Common myeloid progenitor, CD34-positive (primary cell): ENCODE data around the gene DTNBP1. TPM values are rescaled to one million over a fixed set of nuclear protein-coding genes. Genes with fewer than 3 reads are reported as not detected.
A peak's percentile ranks its signal among the peaks of the same experiment; 100 is the strongest.

Experiments
- CTCF ChIA-PET: fragments of 350-600 bp; sonication (Branson Sonifier 250); formaldehyde crosslinking; loops from one replicate; lab custom pipeline; 2021; ENCODE audit warnings: antibody characterized with exemption; lab: Charles Lee
- POLR2A ChIA-PET: fragments of 350-600 bp; sonication (Branson Sonifier 250); formaldehyde crosslinking; loops from one replicate; lab custom pipeline; 2021; ENCODE audit warnings: antibody characterized with exemption; lab: Charles Lee
- DNase-seq, 3 donors: peaks; one replicate each; pipeline versions ENCODE4 v3.0.0 to v3.0.0-alpha.2; 2013
- H3K27ac ChIP-seq, 2 experiments: 1 replicate in 1 of 2; 2 replicates in 1 of 2; pipeline ENCODE4 v1.7.0; 2013; ENCODE audit warnings: inconsistent platforms in 2 of 2, low read length in 2 of 2, mild to moderate bottlenecking in 2 of 2, low read depth in 1 of 2, moderate library complexity in 1 of 2; ENCODE audit not compliant: severe bottlenecking in 2 of 2, insufficient read depth in 1 of 2, poor library complexity in 1 of 2
- H3K27me3 ChIP-seq, 5 experiments: replicated peaks in 2 of 5; 1 replicate in 3 of 5; 2 replicates in 2 of 5; pipeline versions ENCODE4 v1.6.1 to v1.7.0; 2013; ENCODE audit warnings: low read length in 4 of 5, mild to moderate bottlenecking in 2 of 5, moderate library complexity in 2 of 5, inconsistent platforms in 1 of 5; ENCODE audit not compliant: insufficient read depth in 5 of 5, control insufficient read depth in 4 of 5
- H3K36me3 ChIP-seq, 4 experiments: 1 replicate in 2 of 4; 2 replicates in 2 of 4; pipeline versions ENCODE4 v1.6.1 to v1.7.0; 2013; ENCODE audit warnings: low read length in 3 of 4, control low read depth in 1 of 4, mild to moderate bottlenecking in 1 of 4; ENCODE audit not compliant: control insufficient read depth in 4 of 4, insufficient read depth in 4 of 4
- H3K4me1 ChIP-seq, 4 experiments: 1 replicate in 3 of 4; 2 replicates in 1 of 4; pipeline versions ENCODE4 v1.6.1 to v1.7.1; 2013; ENCODE audit warnings: low read length in 3 of 4, mild to moderate bottlenecking in 3 of 4, control low read depth in 1 of 4, inconsistent platforms in 1 of 4, moderate library complexity in 1 of 4; ENCODE audit not compliant: control insufficient read depth in 4 of 4, insufficient read depth in 4 of 4; ENCODE audit errors: control extremely low read depth in 1 of 4
- H3K4me3 ChIP-seq, 7 experiments: 1 replicate in 4 of 7; 2 replicates in 3 of 7; pipeline versions ENCODE4 v1.5.1 to v1.7.0; 2013; ENCODE audit warnings: mild to moderate bottlenecking in 7 of 7, low read length in 6 of 7, moderate library complexity in 6 of 7, inconsistent platforms in 2 of 7, low read depth in 2 of 7, control low read depth in 1 of 7; ENCODE audit not compliant: insufficient read depth in 4 of 7, control insufficient read depth in 1 of 7; ENCODE audit errors: extremely low read depth in 1 of 7
- H3K9me3 ChIP-seq, 5 experiments: 1 replicate in 4 of 5; 2 replicates in 1 of 5; pipeline versions ENCODE4 v1.6.1 to v1.7.1; 2013; ENCODE audit warnings: low read length in 4 of 5, mild to moderate bottlenecking in 2 of 5, inconsistent platforms in 1 of 5, low read depth in 1 of 5, moderate library complexity in 1 of 5; ENCODE audit not compliant: control insufficient read depth in 4 of 5, insufficient read depth in 2 of 5; ENCODE audit errors: control extremely low read depth in 1 of 5
- WGBS: methylation state at CpG from one replicate; pipeline ENCODE4 v1.1.5; 2013; ENCODE audit not compliant: insufficient coverage; 5-methylcytosine and 5-hydroxymethylcytosine counted together
- polyA plus RNA-seq: library from polyadenylated mRNA; unstranded; fragments of 120-200 nt; gene quantifications from one replicate; pipeline ENCODE4 v1.2.1, GENCODE V29; 2013

The DTNBP1 gene
- polyA plus RNA-seq, result 31.9 TPM

GRCh38 chr6:15662326-15663129 lies at the start of gene DTNBP1:
Gene DTNBP1 (minus strand): TSS chr6:15663028. CDS start chr6:15662869, 159 bp downstream.
- Histone ChIP-seq H3K27ac (peak within 1 kb of the TSS; percentile 12 to 81), H3K4me3 (peak within 1 kb of the TSS; percentile 50 to 84 (median 78)), H3K36me3 (peaks cover 0 to 21% (median 7%) of the 10 kb centered on the region in 4 experiments), H3K27me3 (no peaks in the 10 kb centered on the region), H3K4me1 (peaks cover 10 to 36% (median 22%) of the 10 kb centered on the region in 4 experiments), H3K9me3 (no peaks in the 10 kb centered on the region)
- DNase-seq, result peak; percentile 85 to 95 (median 91)
- ChIA-PET POLR2A (interaction anchor here (1.6 kb wide), 1 partner anchor 468 kb away, joined by 6 read pairs; no protein-coding TSS in a partner anchor), CTCF (interaction anchor here (0.5 to 1.5 kb wide), 7 partner anchors 9 to 1553 kb away, joined by 3 to 4 read pairs (median 3); no protein-coding TSS in a partner anchor)
- WGBS, result 0% methylated on average over 95 of the region's 98 CpGs

DNA sequence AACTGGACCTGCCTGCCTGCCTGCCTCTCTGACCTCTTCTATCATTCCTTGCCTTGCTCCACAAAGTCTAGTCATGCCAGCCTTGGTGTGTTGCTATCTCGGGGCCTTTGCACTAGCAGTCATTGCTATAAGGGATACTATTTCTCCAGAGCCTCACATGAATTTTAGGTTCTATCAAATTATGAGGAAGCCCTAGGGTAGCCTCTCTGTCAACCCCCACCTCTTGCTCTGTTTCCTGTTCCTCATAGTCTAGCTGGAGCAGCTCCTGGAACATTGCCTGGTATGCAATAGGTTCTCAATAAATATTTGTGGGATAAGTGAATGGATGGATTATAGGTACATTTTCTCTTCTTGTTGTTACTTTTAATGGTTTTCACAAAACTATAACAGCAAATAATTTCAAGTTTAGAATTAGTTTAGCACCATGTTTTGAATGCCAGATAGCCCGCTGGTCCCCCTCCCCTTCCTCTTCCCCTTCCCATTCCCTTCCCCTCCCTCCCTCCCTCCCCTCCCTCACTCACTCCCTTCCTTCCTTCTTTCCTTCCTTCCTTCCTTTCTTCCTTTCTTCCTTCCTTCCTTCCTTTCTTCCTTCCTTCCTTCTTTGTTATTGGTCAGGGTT lies 46.9 kb upstream of the DTNBP1 start:
- peaks cover 0 to 5% (median 2%) of the 10 kb centered on the region in 5 experiments for H3K9me3 ChIP-seq
- H3K36me3 ChIP-seq, result no peaks in the 10 kb centered on the region
- DNase-seq, result no peak
- peaks cover 0 to 2% (median 1%) of the 10 kb centered on the region in 4 experiments for H3K4me1 ChIP-seq
- H3K27me3 ChIP-seq, result no peaks in the 10 kb centered on the region
- CTCF ChIA-PET, result interaction anchor here (0.6 kb wide), 1 partner anchor 575 kb away, joined by 3 read pairs; no protein-coding TSS in a partner anchor
- no peak overlapping the region for H3K4me3 ChIP-seq
- 92% methylated on average over 2 of the region's 2 CpGs for WGBS
- POLR2A ChIA-PET, result interaction anchor here (0.6 kb wide), 1 partner anchor 54 kb away, joined by 3 read pairs; no protein-coding TSS in a partner anchor
- no peak overlapping the region for H3K27ac ChIP-seq

DNA sequence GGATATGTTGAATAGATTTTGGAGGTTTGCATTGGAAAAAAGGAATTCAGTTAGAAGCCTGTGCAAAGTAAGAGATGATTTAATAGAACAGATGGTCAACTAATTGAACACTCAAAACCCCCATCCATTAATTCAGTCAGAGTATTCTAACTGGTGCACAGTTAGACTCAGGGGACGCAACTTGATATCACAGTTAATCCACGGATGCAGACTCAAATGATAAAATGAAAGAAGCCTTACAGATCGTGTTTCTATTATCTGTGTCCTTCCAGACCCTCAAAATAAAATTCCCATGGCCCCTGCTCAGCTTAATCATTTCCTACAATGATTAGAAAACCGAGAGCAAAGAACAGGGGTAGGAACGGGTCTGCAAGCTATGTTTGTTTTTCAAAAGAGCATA lies 45.4 kb upstream of the DTNBP1 start:
- Histone ChIP-seq H3K27ac (no peak overlapping the region), H3K36me3 (no peaks in the 10 kb centered on the region), H3K4me3 (no peak overlapping the region), H3K4me1 (peaks cover 0 to 2% (median 1%) of the 10 kb centered on the region in 4 experiments), H3K27me3 (no peaks in the 10 kb centered on the region), H3K9me3 (peaks cover 0 to 10% (median 0%) of the 10 kb centered on the region in 5 experiments)
- ChIA-PET POLR2A (no interaction called here), CTCF (interaction anchor here (0.6 kb wide), 1 partner anchor 262 kb away, joined by 3 read pairs; no protein-coding TSS in a partner anchor)
- 98% methylated on average over 5 of the region's 5 CpGs for WGBS
- DNase-seq, result no peak

DNA sequence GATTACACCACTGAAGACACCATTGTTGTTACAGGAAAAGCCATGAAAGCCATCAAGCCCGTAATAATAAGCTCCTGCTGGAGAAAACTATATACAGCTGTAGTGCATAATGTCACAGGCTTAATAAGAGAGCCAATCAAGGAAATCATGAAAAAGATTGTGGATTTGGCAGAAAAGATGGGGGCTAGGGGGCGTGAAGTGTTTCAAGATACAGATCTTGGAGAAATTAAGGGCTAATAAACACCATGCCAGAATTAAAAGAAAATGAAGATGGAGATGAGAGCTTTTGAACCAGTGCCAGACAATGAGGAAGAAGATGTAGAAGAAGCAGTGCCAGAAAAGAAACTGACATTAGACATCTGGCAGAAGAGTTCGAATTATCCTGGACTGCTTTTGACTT lies 43.2 kb upstream of the DTNBP1 start:
- 67% methylated on average over 3 of the region's 3 CpGs for WGBS
- Histone ChIP-seq H3K27me3 (no peaks in the 10 kb centered on the region), H3K4me1 (peaks cover 0 to 2% (median 1%) of the 10 kb centered on the region in 4 experiments), H3K9me3 (peaks cover 0 to 9% (median 0%) of the 10 kb centered on the region in 5 experiments), H3K4me3 (no peak overlapping the region), H3K27ac (no peak overlapping the region), H3K36me3 (no peaks in the 10 kb centered on the region)
- ChIA-PET POLR2A (no interaction called here), CTCF (no interaction called here)
- no peak for DNase-seq

DNA sequence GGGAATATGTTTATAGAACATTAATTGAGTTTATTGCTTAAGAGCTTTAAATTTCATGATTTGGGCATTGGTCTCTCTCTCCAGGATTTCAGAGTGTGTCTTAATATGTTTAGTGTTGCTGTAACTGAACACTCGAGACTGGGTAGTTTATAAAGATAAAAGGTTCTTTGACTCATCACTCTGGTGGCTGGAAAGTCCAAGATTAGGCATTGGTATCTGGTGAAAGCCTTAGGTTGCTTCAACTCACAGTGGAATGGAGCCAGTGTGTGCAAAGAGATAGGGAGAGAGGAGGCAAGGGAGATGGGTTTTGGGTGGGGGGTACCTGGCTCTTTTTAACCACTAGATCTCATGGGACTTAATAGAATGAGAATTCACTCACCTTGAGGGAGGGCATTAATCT lies 35.6 kb upstream of the DTNBP1 start:
- H3K4me1 ChIP-seq, result no peaks in the 10 kb centered on the region
- WGBS, result 100% methylated on average over 1 of the region's 1 CpG
- H3K4me3 ChIP-seq, result no peak overlapping the region
- no peaks in the 10 kb centered on the region for H3K36me3 ChIP-seq
- peaks cover 0 to 5% (median 0%) of the 10 kb centered on the region in 5 experiments for H3K9me3 ChIP-seq
- ChIA-PET CTCF (no interaction called here), POLR2A (no interaction called here)
- no peak overlapping the region for H3K27ac ChIP-seq
- H3K27me3 ChIP-seq, result no peaks in the 10 kb centered on the region
- DNase-seq, result peak in 1 of 3 donors; percentile 4

GRCh38 chr6:15697895-15698294 lies 35.1 kb upstream of the DTNBP1 start:
- no peak for DNase-seq
- POLR2A ChIA-PET, result no interaction called here
- Histone ChIP-seq H3K4me3 (no peak overlapping the region), H3K36me3 (no peaks in the 10 kb centered on the region), H3K27me3 (no peaks in the 10 kb centered on the region), H3K9me3 (no peaks in the 10 kb centered on the region), H3K27ac (no peak overlapping the region), H3K4me1 (no peaks in the 10 kb centered on the region)
- no CpG with 5 or more reads among the region's 4 CpGs for WGBS
- CTCF ChIA-PET, result interaction anchor here (2.3 kb wide), 1 partner anchor 431 kb away, joined by 9 read pairs; the partner anchor contains the start of gene MYLIP
